Heart right ventricle (tissue), 16 donors: ENCODE measurements around the gene USP38. TPM values are rescaled to one million over a fixed set of nuclear protein-coding genes. Genes with fewer than 3 reads are reported as not detected.

ENCODE experiments used
- ATAC-seq, 8 donors: fragments of 200-7000 bp; cut with Tn5 transposase; one replicate each; pipeline ENCODE4 v1.9.1; 2020; ENCODE audit warnings: mild to moderate bottlenecking in 8 of 8, moderate library complexity in 8 of 8, moderate number of reproducible peaks in 1 of 8
- DNase-seq, 2 donors: peaks; one replicate each; pipeline ENCODE4 v3.0.0-alpha.2; 2020
- H3K27ac ChIP-seq, 10 donors: fragments of 200-600 bp; sonication (generic) in 2 of 10; one replicate each; pipeline versions ENCODE4 v1.5.0 to v1.8.0; 2020 to 2022; ENCODE audit warnings: mild to moderate bottlenecking in 3 of 10
- H3K27me3 ChIP-seq, 7 donors: fragments of 200-600 bp; one replicate each; pipeline ENCODE4 v1.8.0; 2021 to 2022; ENCODE audit warnings: mild to moderate bottlenecking in 2 of 7
- H3K36me3 ChIP-seq, 9 donors: fragments of 200-600 bp; sonication (generic) in 1 of 9; one replicate each; pipeline versions ENCODE4 v1.5.0 to v1.8.0; 2020 to 2022; ENCODE audit warnings: mild to moderate bottlenecking in 2 of 9
- H3K4me1 ChIP-seq, 9 donors: fragments of 200-600 bp; sonication (generic) in 1 of 9; one replicate each; pipeline versions ENCODE4 v1.5.0 to v1.8.0; 2020 to 2022; ENCODE audit warnings: mild to moderate bottlenecking in 4 of 9
- H3K4me3 ChIP-seq, 10 donors: fragments of 200-600 bp; sonication (generic) in 2 of 10; one replicate each; pipeline versions ENCODE4 v1.5.0 to v1.8.0; 2020 to 2022; ENCODE audit warnings: mild to moderate bottlenecking in 7 of 10, moderate library complexity in 2 of 10
- H3K9me3 ChIP-seq, 11 donors: fragments of 200-600 bp in 10 of 11; sonication (generic) in 2 of 11; one replicate each; pipeline versions ENCODE4 v1.5.0 to v1.8.0; 2013 to 2022; ENCODE audit warnings: mild to moderate bottlenecking in 2 of 11, control low read depth in 1 of 11, moderate library complexity in 1 of 11
- CTCF ChIP-seq, 9 donors: fragments of 200-600 bp; sonication (generic) in 2 of 9; IDR thresholded peaks; one replicate each; pipeline versions ENCODE4 v1.5.0 to v1.8.0; 2021 to 2022; ENCODE audit warnings: antibody characterized with exemption in 9 of 9, mild to moderate bottlenecking in 5 of 9, moderate library complexity in 1 of 9
- WGBS, 2 donors: extraction: QIAGEN DNeasy Blood & Tissue Kit; methylation state at CpG; one replicate each; pipeline ENCODE4 v1.1.7; 2013; ENCODE audit warnings: inconsistent platforms in 1 of 2; 5-methylcytosine and 5-hydroxymethylcytosine counted together
- intact Hi-C, 10 donors: fragments of 100-400 bp; cut with DNase I; formaldehyde crosslinking; loops; one replicate each; pipeline versions ENCODE4 v1.11.1 to v1.14.2; 2022
- polyA plus RNA-seq, 2 donors: library from polyadenylated mRNA; stranded (reverse); fragments of 200-250 nt; gene quantifications; one replicate each; pipeline ENCODE4 v1.2.3, GENCODE V29; 2013
- total RNA-seq, 10 donors: library from RNA; stranded (reverse); fragmentation: NEBNext Ultra II Directional in 3 of 10; extraction: Animal tissue kit (Norgen Biotek cat#: 25700) in 3 of 10; gene quantifications; one replicate each; pipeline versions ENCODE4 v1.2.1 to v1.2.4, GENCODE V29; 2021 to 2023
- donor health status: Arrhythmogenic right ventricular cardiomyopathy.
- donor health status: ischemic (EF 13 %, LVEDD 7.1; RV severe dilation, severe dysfunction).
- donor health status: healthy with polysubstance abuse.
- donor health status: DM: no; HTN: yes; CAD: no.
- donor health status: DM: no; HTN: no; CAD: no.
- donor health status: ischemic (EF 25% LVEDD 6.9; RV normal size, moderate dysfunction).
- donor health status: ischemic (EF 25% LVEDD 5.7; RV mildly dilated, moderate dysfunction).
- donor health status: healthy.
- donor health status: DM: yes; HTN: yes; CAD: no.
- donor health status: Ischemic cardiomyopathy.
- donor health status: ischemic (EF 35%, LVEDD 5.7; RV mildly dilated, moderate dysfunction).
- donor health status: nonischemic (EF 11% LVEDD 7.7; RV severe dilation, severe dysfunction).
- donor health status: DM: yes; HTN: yes; CAD: no.
- donor health status: PGD.
- donor health status: ischemic (EF 29% LVEDD 5.4; RV normal size, mild dysfunction).
- donor health status: nonischemic (EF 23%, LVEDD 6.1; RV moderate dilation, normal function).

The USP38 gene
- total and polyA plus RNA-seq, 12 donors = 3.1 to 24.2 (median 20.1) TPM

DNA sequence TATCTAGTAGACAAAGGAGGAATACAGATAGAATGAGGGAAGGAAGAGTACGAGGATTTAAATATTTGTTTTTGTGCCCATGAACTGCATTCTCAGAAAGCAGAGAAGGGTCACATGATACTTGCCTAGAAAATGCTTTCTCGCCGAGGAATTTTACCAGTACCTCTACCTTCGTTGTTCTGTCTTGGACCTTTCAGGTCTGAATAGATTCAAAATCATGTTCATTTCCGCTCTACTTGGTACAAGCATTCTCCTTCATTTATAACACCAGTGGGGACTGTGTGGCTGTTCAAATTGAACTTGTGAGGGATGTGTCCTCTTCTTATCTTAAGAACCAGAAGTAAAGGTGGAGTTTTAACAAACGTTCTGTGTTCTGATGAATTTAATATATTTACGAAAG, 1.9 kb downstream of the USP38 start:
- WGBS, 2 donors = 5 to 7% methylated on average over 7 of the region's 7 CpGs
- intact Hi-C loops = loop anchor here in 1 of 10 donors (10.0 kb wide), 1 partner anchor 1962 kb away; the partner anchor contains the start of gene ZNF330
- H3K27ac ChIP-seq = peak overlapping the region in 4 of 10 donors; percentile 6 to 95 (median 90)
- peak overlapping the region; percentile 60 to 97 (median 86) for H3K4me3 ChIP-seq
- peaks cover 0 to 41% (median 0%) of the 10 kb centered on the region in 9 donors for H3K36me3 ChIP-seq
- TF ChIP-seq CTCF (IDR thresholded peaks at IDR 0.05) = no peak
- no peak for DNase-seq
- no peak for ATAC-seq
- H3K9me3 ChIP-seq = no peaks in the 10 kb centered on the region
- H3K27me3 ChIP-seq = no peaks in the 10 kb centered on the region
- peaks cover 9 to 78% (median 59%) of the 10 kb centered on the region in 9 donors for H3K4me1 ChIP-seq

- TF ChIP-seq CTCF (IDR thresholded peaks at IDR 0.05) = no peak
- H3K27ac ChIP-seq = peak overlapping the region in 1 of 10 donors; percentile 95
- intact Hi-C loops = loop anchor here in 1 of 10 donors (10.0 kb wide), 1 partner anchor 1964 kb away; the partner anchor contains the start of gene ZNF330
- H3K9me3 ChIP-seq = no peaks in the 10 kb centered on the region
- peaks cover 0 to 59% (median 0%) of the 10 kb centered on the region in 9 donors for H3K36me3 ChIP-seq
- DNase-seq (no peak), ATAC-seq (no peak)
- WGBS, 2 donors = 49 to 63% methylated on average over 3 of the region's 3 CpGs
- H3K4me1 ChIP-seq = peaks cover 9 to 84% (median 54%) of the 10 kb centered on the region in 9 donors
- H3K4me3 ChIP-seq = peak overlapping the region in 7 of 10 donors; percentile 60 to 92 (median 86)
- no peaks in the 10 kb centered on the region for H3K27me3 ChIP-seq
Measured at GRCh38 chr4:143188136-143189088, 3.7 kb downstream of the USP38 start.

DNA sequence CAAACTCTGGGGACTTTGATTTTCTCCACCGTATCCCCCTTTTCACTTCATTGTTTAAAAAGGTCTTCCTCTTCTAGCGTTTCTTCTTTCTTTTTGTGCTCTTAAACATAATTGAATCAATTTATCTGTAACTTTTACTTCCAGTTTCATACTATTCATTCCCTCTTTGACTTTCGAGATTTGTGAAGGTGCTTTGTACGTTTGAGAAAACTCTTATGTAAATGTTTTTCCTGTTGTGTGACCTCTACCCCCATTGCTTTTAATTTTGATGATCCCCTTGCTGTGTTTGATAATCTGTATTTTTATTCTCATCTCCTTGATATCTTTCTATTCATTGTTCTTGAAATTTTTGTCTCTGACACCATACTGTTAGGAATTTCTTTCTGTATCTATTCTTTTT, 4.8 kb downstream of the USP38 start:
- TF ChIP-seq CTCF (IDR thresholded peaks at IDR 0.05) = no peak
- ATAC-seq (no peak), DNase-seq (no peak)
- peaks cover 9 to 83% (median 47%) of the 10 kb centered on the region in 9 donors for H3K4me1 ChIP-seq
- WGBS, 2 donors = 49 to 71% methylated on average over 4 of the region's 4 CpGs
- H3K9me3 ChIP-seq = no peaks in the 10 kb centered on the region
- intact Hi-C loops = loop anchor here in 1 of 10 donors (10.0 kb wide), 1 partner anchor 1965 kb away; the partner anchor contains the start of gene ZNF330
- H3K27ac ChIP-seq = peak overlapping the region in 1 of 10 donors; percentile 1
- peaks cover 0 to 70% (median 3%) of the 10 kb centered on the region in 9 donors for H3K36me3 ChIP-seq
- no peaks in the 10 kb centered on the region for H3K27me3 ChIP-seq
- H3K4me3 ChIP-seq = peak overlapping the region in 1 of 10 donors; percentile 5

- intact Hi-C loops = no loop called here
- Histone ChIP-seq H3K27me3 (no peaks in the 10 kb centered on the region), H3K4me1 (peaks cover 0 to 41% (median 7%) of the 10 kb centered on the region in 9 donors), H3K9me3 (no peaks in the 10 kb centered on the region), H3K36me3 (peaks cover 0 to 100% (median 33%) of the 10 kb centered on the region in 9 donors), H3K27ac (no peak overlapping the region), H3K4me3 (no peak overlapping the region)
- DNase-seq (no peak), ATAC-seq (peak in 1 of 8 donors; percentile 63)
- TF ChIP-seq CTCF (IDR thresholded peaks at IDR 0.05) = no peak
Measured at GRCh38 chr4:143195581-143195980, 10.9 kb downstream of the USP38 start.
